GM12801 (cell line): Measurements from ENCODE around the gene KIF4A.

Experiments
- CTCF ChIP-seq: IDR thresholded peaks from one replicate; pipeline ENCODE4 v1.5.1; 2011; ENCODE audit warnings: control low read depth; ENCODE audit not compliant: insufficient read length; ENCODE audit errors: extremely low read depth

Gene KIF4A

GRCh38 chrX:70466968-70467367 lies 177.1 kb downstream of the KIF4A start:
- TF ChIP-seq CTCF, result no peak

- no peak for TF ChIP-seq CTCF
Measured at GRCh38 chrX:70468709-70469108, 178.8 kb downstream of the KIF4A start.
